Skeletal muscle cell (primary cell): ENCODE measurements around the gene CPHXL2.

Experiments
- DNase-seq: peaks from one replicate; pipeline ENCODE4 v3.0.0-alpha.2; 2010; ENCODE audit warnings: low read depth
- H3K4me3 ChIP-seq: 2 replicates; pipeline ENCODE4 v1.5.1; 2011; ENCODE audit warnings: low read depth, mild to moderate bottlenecking, control low read depth, low read length, moderate library complexity

The CPHXL2 gene

DNA sequence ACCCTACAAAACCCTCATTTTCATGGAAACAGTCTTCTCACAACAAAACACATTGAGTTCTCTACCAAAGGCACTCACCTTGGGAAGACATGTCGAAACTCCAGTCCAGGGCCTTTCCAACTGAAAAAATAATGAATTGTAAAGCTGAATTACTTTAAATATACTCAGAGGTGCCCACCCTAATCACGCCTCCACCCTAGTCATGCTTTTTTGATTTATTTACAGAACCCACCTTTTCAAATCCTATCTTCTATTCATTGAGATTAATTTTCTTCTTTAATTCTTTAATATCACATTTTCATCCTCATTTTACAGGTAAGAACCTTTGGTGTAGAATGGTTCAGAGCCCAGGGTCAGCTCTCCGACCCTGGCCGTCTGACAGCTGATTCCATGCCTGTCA is at the start of gene CPHXL2:
Gene CPHXL2, minus strand, starts transcription at position 101 of the 400 bp plus-strand sequence. Its CDS starts 10 bp downstream, at position 91.
- no peak for DNase-seq

DNA sequence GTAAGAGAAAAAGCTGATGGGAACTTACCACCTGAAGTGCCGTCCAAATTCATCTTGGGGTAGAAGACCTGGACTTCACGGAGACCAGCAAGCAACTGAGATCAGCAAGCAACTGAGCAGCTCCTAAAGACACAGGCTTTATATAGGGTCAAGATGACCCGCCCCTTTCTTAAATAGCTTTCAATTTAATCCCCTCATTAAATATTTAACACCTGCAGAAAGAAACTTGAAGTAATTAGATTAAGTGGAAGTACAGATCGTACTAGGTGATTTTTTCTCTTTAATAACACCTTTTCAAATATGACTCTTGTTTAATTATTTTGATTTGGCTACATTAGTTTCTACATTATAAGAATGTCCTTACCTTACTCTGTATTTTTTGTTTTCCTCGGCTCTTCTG is 49.6 kb upstream of the CPHXL2 start, which contains the start of gene CPHXL:
Gene CPHXL, minus strand, starts transcription at position 101 of the 400 bp plus-strand sequence. Its CDS starts 48 bp downstream, at position 53.
- DNase-seq, result no peak
- no peak within 1 kb of the TSS for H3K4me3 ChIP-seq

More for the DNA sequence above, at the start of gene CPHXL2:
- no peak within 1 kb of the TSS for H3K4me3 ChIP-seq

DNA sequence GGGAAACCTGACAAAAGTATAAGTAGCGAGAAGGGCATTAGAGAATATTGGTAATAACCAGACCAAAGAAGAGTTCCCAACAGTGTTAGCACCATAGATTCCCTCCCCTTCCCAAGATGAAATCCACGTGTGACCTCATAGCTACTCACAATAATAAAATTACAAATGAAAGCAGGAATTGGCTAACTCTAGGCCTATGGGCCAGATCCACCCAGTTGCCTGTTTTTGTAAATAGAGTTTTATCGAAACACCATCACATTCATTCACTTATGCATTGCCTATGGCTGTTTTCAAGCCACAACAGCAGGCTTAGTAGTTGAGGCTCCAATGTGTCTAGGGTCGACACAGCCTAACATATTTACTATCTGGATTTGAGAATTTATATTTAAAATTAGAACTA is 41.6 kb upstream of the CPHXL2 start:
- H3K4me3 ChIP-seq, result no peak overlapping the region
- no peak for DNase-seq

DNA sequence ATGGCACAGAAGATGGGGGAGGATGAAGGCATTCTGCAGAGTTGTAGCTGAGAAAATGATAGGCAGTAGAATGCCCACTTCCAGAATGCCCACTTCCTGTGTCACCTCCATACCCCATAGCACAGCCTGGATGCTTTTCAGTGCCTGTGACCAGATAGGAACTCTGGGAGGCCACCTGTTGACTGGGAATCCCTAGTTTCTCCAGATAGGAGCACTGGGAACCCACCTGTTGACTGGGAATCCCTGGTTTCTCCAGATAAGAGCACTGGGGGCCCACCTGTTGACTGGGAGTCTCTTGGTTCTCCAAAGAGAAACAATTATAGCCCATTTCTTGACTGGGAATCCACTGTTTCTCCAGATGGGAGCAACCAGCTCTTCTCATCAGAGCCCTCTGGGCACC is 37.9 kb upstream of the CPHXL2 start:
- DNase-seq, result no peak
- no peak overlapping the region for H3K4me3 ChIP-seq

DNA sequence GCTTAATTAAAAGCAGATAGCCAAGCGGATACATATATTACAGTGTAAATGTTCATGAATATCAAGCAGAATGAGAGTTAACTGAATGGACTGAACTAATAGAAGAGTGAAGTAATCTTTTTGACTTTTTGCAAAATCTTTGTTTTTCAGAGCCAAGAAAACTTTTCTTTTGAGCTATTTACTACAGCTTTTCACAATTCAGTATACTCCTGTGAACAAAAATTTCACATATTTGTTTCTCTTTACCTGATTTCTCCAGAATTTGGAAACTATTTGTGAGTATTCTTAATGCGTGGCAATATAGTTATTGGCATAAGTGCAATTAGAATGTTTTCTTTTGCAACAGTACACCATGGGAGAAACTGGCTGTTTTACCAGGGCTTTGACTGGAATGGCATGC is 33.5 kb upstream of the CPHXL2 start:
- DNase-seq, result no peak
- no peak overlapping the region for H3K4me3 ChIP-seq

DNA sequence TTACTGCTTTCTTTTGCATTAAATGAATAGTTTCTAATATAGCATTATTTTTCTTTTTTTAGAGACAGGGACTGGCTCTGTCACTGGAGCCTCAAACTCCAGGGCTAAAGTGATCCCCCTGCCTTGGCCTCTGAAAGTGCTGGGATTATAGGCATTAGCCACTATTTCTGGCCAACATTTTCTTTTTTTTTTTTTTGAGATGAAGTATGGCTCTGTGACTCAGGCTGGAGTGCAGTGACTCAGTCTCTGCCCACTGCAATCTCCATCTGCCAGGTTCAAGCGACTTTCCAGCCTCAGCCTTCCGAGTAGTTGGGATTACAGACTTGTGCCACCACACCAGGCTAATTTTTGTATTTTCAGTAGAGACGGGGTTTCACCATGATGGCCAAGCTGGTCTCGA is 26.5 kb upstream of the CPHXL2 start:
- H3K4me3 ChIP-seq, result no peak overlapping the region
- DNase-seq, result no peak

DNA sequence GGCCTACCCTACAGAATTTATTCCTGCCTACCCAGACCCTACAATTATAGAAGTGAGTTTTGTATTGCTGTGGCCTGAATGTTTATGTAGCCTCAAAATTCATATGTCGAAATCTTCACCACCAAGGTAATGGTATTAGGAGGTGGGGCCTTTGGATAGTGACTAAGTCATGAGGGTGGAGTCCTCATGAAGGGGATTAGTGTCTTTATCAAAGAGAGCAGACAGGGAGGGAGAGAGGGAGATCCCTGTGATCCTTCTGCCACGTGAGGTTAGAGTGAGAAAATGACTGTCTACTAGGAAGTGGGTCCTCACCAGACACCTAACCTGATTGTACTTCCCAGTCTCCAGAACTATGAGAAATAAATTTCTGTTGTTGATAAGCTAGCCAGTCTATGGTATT is 25.4 kb upstream of the CPHXL2 start:
- no peak for DNase-seq
- no peak overlapping the region for H3K4me3 ChIP-seq

DNA sequence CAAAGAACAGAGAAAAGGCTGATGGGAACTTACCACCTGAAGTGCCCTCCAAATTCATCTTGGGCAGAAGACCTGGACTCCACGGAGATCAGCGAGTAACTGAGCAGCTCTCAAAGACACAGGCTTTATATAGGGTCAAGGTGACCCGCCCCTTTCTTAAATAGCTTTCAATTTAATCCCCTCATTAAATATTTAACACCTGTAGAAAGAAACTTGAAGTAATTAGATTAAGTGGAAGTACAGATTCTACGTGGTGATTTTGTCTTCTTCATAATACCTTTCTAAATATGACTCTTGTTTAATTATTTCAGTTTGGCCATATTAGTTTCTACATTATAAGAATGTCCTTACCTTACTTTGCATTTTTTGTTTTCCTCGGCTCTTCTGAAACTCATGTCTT is 24.6 kb upstream of the CPHXL2 start, which contains the start of gene DUXB:
Gene DUXB, minus strand, starts transcription at position 101 of the 400 bp plus-strand sequence. Its CDS starts 43 bp downstream, at position 58.
- DNase-seq, result no peak
- H3K4me3 ChIP-seq, result no peak within 1 kb of the TSS

DNA sequence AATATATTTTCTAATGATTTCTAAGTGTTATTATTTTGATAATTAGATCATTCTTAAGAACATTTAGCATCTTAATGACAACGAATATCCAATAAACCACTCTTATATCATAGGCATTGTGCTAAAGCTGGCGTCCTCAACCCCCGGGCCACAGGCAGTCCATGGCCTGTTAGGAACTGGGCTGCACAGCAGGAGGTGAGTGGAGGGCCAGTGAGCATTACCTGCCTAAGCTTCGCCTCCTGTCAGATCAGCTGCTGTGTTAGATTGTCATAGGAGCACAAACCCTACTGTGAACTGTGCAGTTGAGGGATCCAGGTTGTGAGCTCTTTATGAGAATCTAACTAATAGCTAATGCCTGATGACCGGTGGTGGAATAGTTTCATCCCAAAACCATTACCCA is 20.8 kb upstream of the CPHXL2 start:
- no peak for DNase-seq
- H3K4me3 ChIP-seq, result no peak overlapping the region

DNA sequence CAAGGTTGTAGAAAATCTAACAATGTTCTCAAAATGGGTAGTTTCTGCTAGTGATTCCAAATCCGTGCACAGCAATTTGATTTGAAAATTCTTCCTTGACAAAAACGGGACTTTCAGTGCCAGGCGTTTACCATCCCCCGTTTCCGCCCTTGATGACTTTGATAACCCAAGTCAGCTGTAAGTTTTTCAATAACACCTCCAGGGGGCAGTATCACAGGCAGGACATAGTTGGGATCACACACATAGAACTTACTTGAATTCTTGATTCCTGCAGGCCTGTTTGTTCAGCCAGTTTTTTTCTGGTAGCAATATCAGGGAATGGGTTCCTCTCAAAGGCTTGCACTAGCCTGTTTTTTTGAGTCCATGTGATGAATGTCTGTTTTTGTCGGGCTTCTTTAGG is 18.9 kb upstream of the CPHXL2 start:
- H3K4me3 ChIP-seq, result no peak overlapping the region
- DNase-seq, result no peak

DNA sequence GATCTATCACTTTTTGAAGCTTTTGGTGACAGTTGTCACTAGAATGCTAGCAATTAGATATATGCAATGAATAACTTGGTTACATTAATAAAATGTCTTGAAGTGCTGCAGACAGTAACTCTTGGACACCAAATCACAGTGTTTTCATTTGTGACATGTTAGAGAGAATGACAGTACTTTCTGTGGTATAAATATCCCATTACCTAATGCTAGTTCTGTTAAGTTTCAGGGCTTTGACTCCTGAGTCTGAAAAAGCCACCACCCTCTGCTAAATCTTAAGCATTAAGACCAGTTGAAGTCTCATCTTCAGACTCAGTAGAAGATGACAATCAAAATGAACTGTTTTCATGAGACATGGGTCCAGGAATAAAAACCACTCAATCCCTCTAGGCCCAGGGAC is 10.6 kb upstream of the CPHXL2 start:
- H3K4me3 ChIP-seq, result no peak overlapping the region
- no peak for DNase-seq

DNA sequence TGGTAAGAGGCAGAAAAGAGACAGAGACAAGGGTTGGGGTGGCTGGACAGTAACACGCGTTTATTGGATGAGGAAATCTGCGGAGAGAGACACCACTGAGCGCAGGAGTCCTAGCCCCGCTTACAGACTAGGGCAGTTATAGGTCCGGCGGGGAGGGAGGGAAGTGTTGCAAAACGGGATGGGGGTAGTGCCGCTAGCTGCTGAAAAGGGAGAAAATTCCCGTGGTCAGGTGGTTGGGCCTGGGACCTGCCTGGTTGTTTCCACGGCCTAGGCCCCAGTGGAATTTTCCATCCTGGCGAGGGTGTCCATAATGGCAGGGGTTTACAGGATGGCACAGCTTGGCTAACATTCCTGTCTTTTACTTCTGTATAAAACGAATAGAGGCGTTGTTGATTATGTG is 5.5 kb upstream of the CPHXL2 start:
- H3K4me3 ChIP-seq, result no peak overlapping the region
- DNase-seq, result no peak

DNA sequence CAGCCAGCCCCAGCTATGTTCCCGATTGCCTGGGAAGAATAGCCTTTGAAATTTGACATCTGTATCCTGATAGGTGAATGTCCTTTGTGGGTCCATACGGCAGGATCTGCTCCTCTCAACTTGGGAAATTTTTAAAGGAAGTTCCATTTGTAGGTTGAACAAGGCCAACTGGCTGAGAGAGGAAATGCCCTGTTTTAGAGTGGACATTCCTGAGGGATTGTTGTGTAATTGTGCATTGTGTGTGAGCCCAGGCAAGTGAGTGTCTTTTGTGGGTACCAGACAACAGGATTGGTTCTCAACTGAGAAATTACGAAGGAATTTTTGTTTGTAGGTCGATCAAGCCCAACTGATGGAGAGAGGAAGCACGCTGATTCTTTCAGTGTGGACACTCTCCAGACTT is 2.6 kb upstream of the CPHXL2 start:
- no peak for DNase-seq
- no peak overlapping the region for H3K4me3 ChIP-seq

DNA sequence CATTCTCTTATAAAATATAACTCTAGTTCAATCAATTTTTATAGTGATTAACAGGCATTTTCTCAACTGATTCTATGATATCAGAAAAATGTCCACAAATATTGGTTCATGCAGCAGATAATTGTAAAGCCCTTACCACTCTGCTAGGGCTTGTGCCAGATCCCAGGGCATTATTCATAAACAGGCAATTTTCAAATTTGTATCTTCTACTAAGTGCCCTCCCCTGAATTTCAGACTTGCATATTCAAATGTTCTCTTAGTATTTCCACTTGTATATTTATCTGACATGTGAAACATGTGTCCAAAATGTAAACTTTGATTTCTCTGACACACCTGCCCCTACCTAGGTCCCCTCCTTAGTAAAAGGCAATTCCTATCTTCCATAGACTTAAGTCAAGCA is 9.3 kb downstream of the CPHXL2 start:
- H3K4me3 ChIP-seq, result no peak overlapping the region
- no peak for DNase-seq

DNA sequence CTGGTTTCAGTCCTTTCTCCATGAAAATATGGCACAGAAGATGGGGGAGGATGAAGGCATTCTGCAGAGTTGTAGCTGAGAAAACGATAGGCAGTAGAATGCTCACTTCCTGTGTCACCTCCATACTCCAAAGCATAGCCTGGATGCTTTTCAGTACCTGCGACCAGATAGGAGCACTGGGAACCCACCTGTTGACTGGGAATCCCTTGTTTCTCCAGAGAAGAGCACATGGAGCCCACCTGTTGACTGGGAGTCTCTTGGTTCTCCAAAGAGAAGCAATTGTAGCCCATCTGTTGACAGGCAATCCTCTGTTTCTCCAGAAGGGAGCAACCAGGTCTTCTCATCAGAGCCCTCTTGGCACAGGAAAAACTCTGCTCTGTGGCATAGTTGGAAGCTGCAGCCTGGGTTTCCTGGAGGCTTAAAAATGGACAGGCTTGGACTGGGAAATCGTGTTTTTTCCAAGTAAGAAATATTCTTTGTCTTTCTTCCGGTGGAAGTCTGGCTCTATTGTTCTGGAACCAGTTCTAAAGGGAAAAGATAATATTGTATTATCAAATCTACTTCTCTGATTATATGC is 16.0 kb downstream of the CPHXL2 start:
- DNase-seq, result no peak
- no peak overlapping the region for H3K4me3 ChIP-seq

DNA sequence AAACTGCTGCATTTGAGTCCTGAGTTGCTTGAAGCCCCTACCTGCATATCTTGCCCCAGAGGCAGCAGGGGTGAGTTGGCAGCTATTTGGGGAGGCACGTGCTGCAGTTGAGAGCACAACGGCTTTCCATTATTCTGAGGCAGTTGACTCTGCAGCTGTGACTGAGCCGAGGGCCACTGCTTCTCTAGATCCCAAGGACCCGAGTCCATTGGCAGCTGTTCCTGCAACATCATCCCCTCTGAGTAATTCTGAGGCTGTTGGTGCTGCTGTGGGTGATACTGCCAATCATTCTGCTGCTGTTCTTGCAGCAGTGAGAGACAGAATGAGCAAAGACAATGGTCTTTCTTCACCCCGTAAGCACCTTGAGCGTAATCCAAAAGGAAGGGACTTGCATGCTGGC is 16.5 kb downstream of the CPHXL2 start:
- no peak for DNase-seq
- H3K4me3 ChIP-seq, result no peak overlapping the region

DNA sequence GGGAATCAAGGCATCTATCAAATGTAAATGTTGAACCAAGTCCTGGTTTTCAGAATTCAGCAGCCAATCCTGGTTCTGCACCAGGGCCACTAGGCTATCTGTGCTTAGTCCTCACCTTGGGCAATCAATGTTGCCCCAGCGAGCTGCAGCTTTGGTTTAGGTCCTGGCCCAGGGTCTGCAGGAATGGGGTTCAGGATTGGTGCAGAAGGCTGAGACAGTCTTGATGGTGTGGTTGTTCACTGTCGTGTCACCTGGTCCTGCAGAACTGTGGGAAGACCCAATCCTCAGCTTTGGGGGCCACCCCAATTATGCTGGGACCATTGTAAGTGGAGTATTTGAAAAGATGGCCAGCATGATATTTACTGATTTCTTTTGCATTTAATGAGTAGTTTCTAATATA is 18.6 kb downstream of the CPHXL2 start:
- no peak for DNase-seq
- H3K4me3 ChIP-seq, result no peak overlapping the region

DNA sequence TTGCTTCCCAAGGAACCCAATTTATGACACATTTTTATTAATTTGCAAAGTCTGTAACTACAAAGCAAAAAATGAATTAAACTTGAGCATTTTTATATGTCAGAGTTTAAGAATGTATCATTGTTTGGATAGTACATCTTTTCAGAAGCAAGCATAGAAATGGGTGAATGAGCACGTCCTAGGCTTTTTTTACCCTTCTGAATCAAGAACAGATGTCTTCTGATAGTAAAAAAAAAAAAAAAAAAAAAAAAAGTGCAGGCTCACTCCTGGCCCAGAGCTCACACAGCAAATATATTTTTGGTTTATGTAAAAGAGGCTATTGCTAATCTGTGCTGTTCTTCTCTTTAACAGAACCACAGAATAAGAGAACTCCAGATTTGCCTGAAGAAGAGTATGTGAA is 22.9 kb downstream of the CPHXL2 start:
- no peak for DNase-seq
- H3K4me3 ChIP-seq, result no peak overlapping the region

DNA sequence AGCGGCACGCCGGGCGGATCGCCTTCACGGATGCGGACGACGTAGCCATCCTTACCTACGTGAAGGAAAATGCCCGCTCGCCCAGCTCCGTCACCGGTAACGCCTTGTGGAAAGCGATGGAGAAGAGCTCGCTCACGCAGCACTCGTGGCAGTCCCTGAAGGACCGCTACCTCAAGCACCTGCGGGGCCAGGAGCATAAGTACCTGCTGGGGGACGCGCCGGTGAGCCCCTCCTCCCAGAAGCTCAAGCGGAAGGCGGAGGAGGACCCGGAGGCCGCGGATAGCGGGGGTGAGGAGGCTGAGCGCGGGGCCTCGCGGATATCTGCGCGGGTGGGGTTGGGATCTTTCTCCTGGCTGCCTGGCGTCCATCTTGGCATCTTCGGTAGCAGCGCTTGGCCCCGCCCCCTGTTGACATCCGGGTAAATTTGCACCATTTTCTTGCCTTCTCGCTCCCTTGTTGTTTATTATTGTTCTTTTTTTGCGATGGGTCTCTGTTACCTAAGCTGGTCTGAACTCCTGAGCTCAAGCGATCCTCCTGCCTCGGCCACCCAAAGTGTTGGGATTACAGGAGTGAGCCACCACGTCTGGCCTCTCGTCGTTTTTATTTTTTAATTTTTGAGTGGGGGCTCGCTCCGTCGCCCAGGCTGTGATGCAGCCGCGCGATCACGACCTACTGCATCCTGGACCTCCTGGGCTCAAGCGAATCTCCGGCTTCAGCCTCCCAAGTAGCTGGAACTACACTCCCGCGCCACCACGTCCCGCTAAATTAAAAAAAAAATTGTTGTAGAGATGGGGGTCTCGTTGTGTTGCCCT is 28.3 kb downstream of the CPHXL2 start:
- no peak for DNase-seq
- H3K4me3 ChIP-seq, result peak overlapping the region; percentile 85

DNA sequence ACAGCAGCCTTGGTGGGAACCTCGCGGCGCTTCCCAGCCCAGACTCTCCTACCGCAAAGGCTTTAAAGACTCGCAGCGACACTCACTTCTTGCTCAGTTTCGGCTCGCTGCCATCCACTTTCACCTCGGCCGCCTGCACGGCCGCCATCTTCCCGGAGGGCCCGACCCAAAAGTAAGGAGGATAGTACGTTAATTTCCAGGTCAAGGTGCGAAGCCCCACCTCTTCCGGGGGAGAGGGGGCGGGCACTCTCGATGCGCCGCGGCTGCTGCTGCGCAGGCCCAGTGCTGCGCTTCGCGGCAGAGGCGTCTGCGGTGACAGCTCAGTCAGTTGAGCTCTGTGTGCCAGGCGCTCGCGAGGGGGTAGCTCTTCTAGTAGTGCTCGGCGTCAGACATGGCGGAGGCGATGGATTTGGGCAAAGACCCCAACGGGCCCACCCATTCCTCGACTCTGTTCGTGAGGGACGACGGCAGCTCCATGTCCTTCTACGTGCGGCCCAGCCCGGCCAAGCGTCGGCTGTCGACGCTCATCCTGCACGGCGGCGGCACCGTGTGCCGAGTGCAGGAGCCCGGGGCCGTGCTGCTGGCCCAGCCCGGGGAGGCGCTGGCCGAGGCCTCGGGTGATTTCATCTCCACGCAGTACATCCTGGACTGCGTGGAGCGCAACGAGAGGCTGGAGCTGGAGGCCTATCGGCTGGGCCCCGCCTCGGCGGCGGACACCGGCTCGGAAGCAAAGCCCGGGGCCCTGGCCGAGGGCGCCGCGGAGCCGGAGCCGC is 29.1 kb downstream of the CPHXL2 start, which contains the start of the genes KARS1 and TERF2IP:
Gene KARS1, minus strand, starts transcription at position 174 of the 773 bp plus-strand sequence. Its CDS starts 26 bp downstream, at position 148.
Gene TERF2IP, plus strand, starts transcription at position 282 of the 773 bp plus-strand sequence. Its CDS starts 110 bp downstream, at position 392.
- DNase-seq, result peak; percentile 73
- peak within 1 kb of the TSS; percentile 85 for H3K4me3 ChIP-seq
